ENCODE measurements around the gene DENND6B.
A peak's percentile ranks its signal among the peaks of the same experiment; 100 is the strongest.
"Not testable (repeated sequence)": the region's sequence is repeated elsewhere in the genome, so short reads cannot be mapped to it uniquely, and the experiment has no call there.

DENND6B gene

GRCh38 chr22:50338860-50339462 is 12.1 kb upstream of the DENND6B start:
- DNase-seq (ENCODE audit: low read depth): no peak

- no peak for DNase-seq (ENCODE audit: low read depth)
Observed at GRCh38 chr22:50338042-50338573, 11.3 kb upstream of the DENND6B start.

DNA sequence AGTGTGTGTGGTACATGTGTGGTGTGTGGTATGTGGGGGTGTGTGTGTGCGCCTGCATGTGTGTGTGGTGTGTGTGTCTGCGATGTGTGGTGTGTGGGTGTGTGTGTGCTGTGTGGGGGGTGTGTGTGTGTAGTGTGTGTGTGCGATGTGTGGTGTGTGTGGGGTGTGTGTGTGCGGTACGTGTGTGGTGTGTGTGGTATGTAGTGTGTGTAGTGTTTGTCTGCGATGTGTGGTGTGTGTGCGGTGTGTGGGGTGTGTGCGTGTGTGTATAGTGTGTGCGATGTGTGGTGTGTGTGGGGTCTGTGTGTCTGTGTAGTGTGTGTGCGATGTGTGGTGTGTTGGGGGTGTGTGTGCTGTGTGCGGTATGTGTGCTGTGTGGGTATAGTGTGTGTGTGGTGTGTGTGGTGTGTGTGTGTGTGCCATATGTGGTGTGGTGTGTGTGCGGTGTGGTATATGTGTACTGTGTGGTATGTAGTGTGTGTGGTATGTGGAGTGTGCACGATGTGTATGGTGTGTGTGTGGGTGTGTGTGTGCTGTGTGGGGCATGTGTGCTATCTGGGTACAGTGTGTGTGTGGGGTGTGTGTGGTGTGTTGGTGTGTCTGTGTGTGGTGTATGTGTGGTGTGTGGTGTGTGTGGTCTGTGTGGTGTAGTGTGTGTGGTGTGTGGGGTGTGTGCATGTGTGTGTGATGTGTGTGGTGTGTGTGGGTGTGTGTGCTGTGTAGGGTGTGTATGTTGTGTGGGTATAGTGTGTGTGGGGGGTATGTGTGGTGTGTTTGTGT is 10.6 kb upstream of the DENND6B start:
- DNase-seq (ENCODE audit: low read depth): no peak

- not testable (repeated sequence) for DNase-seq (ENCODE audit: low read depth)
Observed at GRCh38 chr22:50334433-50334832, 7.6 kb upstream of the DENND6B start.

DNA sequence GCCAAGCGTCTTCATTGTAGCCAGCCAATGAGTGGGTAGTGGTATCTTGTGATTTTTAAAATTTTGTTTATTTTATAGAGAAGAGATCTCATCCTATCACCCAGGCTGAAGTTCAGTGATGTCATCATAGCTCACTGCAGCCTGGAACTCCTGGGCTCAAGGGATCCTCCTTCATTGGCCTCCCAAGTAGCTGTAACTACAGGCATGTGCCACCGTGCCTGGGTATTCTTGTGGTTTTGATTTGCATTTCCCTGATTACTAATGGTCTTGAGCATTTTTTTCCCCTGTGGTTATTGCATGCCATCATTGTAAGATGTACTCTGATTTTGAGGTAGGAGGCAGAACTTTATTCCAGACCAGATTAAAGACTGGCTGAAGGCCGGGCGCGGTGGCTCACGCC is 2.4 kb upstream of the DENND6B start:
- DNase-seq (ENCODE audit: low read depth): peak; percentile 83

- DNase-seq (ENCODE audit: low read depth): no peak
Observed at GRCh38 chr22:50327711-50328019, 853 bp upstream of the DENND6B start.

- DNase-seq (ENCODE audit: low read depth): no peak
Observed at GRCh38 chr22:50326225-50326955, 422 bp downstream of the DENND6B start.

DNA sequence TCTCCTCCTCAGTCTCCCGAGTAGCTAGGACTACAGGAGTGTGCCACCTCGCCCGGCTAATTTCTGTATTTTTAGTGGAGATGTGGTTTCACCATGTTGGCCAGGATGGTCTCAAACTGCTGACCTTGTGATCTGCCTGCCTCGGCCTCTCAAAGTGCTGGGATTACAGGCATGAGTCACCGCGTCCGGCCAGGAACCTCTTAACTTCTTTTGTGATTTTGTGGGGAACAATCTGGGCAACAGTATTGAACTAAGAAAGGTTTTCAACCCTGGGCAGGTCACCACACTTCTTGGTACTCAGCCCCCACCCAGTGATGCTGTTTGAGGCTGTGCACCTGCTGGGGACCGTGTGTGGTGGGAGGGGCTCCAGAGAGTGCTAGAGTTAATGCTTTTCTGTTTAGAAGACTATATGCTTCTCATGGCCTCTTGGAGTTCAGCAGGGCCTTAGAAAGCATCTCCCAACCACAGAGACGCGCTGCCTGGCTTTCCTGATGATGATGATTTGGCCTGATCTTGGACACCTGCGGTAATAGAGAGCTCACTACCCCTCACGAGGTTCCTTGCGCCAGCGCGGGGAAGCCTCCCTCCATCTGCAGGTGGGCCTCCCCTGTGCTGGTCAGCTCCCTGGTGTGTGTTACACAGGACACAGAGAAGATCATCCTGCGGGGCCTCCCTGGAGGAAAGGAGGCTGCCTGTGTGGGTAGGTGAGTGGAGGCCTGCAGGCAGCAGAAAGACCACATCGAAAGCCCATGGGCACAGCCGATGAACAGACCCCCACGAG is 1.2 kb downstream of the DENND6B start:
- no peak for DNase-seq (ENCODE audit: low read depth)

DNA sequence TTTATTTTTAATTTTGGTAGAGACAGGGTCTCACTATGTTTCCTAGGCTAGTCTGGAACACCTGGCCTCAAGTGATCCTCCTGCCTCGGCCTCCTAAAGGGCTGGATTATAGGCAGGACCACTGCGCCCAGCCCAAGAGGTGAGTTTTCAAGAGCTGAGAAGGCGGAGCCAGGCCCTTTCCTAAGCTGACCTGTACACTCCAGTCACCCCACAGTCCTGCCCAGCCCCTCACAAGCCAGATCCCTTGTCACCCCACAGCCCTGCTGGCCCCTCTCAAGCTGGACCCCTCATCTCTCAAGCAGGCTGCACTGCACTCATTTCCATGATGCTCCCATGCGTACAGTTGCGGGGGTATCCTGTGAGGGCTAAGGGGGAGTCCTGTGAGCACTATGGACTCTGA is 2.9 kb downstream of the DENND6B start:
- no peak for DNase-seq (ENCODE audit: low read depth)

DNA sequence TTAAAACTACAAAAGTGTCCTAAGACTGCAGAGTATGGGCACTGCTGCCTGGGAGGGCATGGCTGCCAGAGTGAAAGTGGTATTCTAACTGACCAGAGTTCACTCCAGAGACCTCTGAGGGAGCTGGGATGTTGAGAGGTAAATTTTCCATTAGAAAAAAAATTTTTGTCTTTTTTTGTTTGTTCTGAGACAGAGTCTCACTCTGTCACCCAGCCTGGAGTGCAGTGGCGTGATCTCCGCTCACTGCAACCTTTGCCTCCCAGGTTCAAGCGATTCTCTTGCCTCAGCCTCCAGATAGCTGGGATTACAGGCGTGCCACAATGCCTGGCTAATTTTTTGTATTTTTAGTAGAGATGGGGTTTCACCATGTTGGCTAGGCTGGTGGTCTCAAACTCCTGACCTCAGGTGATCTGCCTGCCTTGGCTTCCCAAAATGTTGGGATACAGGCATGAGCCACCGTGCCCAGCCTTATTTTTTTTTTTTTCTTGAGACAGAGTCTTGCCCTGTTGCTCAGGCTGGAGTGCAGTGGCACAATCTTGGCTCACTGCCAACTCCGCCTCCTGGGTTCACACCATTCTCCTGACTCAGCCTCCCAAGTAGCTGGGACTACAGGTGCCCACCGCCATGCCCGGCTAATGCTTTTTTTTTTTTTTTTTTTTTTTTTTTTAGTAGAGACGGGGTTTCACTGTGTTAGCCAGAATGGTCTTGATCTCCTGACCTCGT is 4.3 kb downstream of the DENND6B start:
- DNase-seq (ENCODE audit: low read depth): not testable (repeated sequence)

GRCh38 chr22:50320671-50321325 is 6.0 kb downstream of the DENND6B start:
- no peak for DNase-seq (ENCODE audit: low read depth)

DNA sequence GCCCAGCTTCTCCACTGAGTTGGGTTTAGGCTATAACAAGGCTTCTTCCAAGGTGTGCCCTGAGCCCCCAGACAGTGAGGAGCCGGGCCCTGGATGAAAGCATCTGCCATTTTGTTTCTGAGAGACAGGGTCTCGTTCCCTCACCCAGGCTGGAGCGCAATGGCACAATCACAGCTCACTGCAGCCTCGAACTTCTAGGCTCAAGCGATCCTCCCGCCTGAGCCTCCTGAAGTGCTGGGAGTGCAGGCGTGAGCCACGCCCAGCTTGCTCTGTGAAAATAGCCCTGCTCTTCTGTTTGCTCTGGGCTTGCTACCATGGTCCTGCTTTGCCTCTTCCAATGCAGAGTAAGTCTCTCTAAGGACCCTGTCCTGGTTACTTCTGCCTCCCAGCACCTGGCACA is 6.7 kb downstream of the DENND6B start:
- no peak for DNase-seq (ENCODE audit: low read depth)

- DNase-seq (ENCODE audit: low read depth): no peak
Observed at GRCh38 chr22:50319503-50319951, 7.3 kb downstream of the DENND6B start.

DNA sequence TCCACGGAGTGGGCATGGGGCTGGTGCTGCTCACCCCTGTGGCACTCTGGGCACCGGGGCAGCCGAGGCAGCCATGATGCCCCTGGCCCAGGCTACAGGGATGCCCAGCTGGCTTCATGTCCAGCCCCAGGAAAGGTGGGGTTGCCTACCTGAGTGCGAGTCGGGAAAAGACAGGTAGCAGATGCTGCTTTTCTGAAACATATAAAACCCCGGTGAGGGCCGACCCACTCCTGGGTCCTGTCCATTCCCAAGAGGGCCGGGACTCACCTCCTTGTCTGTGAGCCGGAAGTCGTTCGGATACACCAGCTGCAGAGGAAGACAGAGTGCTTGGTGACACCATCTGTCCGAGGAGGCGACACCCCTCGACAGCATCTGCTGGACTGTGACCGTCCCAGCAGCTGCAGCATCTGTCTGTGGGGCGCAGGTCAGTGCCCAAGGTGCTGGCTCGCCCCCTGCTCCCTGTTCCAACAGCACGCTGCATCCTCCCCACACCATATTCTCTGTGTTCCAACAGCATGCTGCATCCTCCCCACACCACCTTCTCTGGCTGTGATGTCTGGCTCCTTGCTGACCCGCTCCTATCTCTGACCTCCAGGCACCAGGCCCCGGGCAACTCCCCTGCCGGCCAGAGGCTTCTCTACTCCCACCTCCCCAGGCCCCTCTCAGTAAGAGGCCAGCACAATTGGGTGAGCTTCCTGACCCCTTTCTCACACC is 8.0 kb downstream of the DENND6B start:
- no peak for DNase-seq (ENCODE audit: low read depth)

DNA sequence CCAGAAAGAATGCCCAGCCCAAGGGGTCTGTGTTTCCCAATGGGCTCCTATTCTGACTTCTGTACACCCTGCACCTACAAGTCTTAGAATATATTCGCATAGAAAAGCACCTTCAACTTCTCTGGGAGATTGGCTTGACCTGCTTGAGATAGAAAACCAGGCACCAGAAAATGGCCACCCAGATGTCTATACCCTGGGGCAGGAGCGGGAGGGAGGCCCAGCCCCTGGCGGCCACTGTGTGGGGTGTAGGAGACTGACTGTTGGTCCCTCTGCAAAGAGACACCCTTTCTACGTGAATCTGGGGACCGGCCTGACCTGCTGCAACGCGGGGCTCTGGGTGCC is 8.5 kb downstream of the DENND6B start:
- DNase-seq (ENCODE audit: low read depth): no peak

DNA sequence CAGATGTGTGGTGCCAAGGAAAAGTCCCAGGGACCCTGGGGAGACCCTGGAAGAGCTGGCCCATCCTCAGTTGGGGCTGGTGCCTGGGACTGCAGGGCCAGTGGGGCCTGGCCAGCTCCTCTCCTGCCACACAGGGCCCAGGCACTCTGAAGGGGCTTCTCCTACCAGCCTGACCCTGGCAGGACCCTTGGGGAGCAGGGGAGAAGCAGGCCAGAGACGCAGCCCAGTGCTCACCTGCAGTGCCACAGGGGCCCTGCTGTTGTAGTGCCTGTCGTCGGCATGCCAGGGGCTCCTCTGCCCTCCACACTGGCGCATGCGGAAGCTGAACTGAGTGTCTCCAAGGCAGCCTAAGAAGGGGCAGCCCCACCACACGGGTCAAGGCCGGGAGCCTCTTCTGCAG is 9.1 kb downstream of the DENND6B start:
- no peak for DNase-seq (ENCODE audit: low read depth)

DNA sequence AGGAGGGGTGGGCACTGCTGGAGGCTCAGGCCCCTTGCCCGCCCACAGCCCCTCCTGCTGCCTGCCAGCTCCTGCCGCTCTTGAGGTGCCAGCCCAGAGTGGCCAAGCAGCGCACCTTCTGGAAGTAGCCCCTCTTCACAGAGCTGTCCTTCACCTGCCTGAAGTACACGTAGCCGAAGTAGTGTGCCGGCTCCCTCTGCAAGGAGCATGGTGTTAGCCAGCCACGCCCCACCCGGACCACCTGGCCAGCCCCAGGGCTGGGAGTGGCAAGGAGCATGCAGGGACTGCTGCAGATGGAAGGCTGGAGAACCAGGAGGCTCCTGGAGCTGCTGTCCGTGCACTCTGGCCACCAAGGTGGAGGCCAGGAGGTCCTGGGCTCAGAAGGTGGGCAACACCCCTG is 9.6 kb downstream of the DENND6B start:
- no peak for DNase-seq (ENCODE audit: low read depth)

GRCh38 chr22:50316114-50317065 is 10.4 kb downstream of the DENND6B start:
- DNase-seq (ENCODE audit: low read depth): no peak
